Vagina (tissue), 2 donors: ENCODE measurements around the gene NRP2.

ENCODE experiments used
- POLR2A ChIP-seq, 2 donors: fragments of 450-650 bp; IDR thresholded peaks; one replicate each; pipeline ENCODE4 v1.6.1; 2017; ENCODE audit warnings: antibody characterized with exemption in 2 of 2, mild to moderate bottlenecking in 2 of 2, moderate library complexity in 2 of 2
- TF ChIP-seq, protein P1 (sequence below), 3 experiments: fragments of 450-650 bp in 2 of 3; fragments of 200-600 bp in 1 of 3; sonication (generic) in 1 of 3; IDR thresholded peaks; one replicate each; pipeline ENCODE4 v1.5.1; 2017 to 2019; ENCODE audit warnings: antibody characterized with exemption in 3 of 3, mild to moderate bottlenecking in 2 of 3, moderate library complexity in 2 of 3

DNA sequence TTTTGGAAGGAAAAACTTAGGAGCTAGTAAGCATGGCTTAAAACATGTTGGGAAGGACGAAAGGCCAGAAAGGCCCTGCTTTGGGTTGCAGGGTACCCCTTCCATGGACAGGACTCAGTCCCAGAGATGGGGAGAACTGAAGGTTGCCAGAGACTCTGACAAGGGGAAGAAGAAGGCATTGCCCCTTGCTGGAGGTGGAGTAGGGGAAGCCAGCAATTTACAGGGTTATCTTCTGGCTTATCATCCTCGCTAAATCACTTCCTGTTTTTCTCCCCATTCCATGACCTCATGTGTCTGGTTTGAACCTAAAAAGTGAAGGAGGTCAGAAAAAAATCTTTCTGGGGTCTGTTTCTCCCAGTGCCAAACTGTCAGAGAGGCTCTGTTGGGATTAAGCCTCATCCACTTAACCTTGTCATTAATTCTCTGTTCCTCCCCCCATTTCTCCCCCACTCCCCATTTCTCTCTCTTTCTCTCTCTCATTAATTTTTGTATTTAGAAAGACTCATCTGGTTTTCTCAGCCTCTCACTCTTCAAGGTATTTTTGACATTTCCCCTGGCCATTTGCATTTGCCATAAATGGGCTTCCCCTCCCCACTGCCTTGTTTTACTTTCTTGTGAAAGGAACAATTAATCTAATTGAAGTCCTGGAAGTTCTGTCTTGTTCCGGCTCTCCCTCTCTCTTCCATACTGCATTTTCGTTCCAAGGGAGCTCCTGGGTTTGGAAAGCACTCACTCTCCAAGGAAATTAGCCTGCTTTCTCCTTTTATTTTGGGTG lies 17.4 kb downstream of the NRP2 start:
- TF ChIP-seq, protein P1, sequence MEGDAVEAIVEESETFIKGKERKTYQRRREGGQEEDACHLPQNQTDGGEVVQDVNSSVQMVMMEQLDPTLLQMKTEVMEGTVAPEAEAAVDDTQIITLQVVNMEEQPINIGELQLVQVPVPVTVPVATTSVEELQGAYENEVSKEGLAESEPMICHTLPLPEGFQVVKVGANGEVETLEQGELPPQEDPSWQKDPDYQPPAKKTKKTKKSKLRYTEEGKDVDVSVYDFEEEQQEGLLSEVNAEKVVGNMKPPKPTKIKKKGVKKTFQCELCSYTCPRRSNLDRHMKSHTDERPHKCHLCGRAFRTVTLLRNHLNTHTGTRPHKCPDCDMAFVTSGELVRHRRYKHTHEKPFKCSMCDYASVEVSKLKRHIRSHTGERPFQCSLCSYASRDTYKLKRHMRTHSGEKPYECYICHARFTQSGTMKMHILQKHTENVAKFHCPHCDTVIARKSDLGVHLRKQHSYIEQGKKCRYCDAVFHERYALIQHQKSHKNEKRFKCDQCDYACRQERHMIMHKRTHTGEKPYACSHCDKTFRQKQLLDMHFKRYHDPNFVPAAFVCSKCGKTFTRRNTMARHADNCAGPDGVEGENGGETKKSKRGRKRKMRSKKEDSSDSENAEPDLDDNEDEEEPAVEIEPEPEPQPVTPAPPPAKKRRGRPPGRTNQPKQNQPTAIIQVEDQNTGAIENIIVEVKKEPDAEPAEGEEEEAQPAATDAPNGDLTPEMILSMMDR (IDR thresholded peaks at IDR 0.05): no peak
- TF ChIP-seq POLR2A (IDR thresholded peaks at IDR 0.05): no peak
